Left ventricle myocardium superior (tissue), 1 donor: ENCODE data around the gene CCDC102A. TPM values are rescaled to one million over a fixed set of nuclear protein-coding genes. Genes with fewer than 3 reads are reported as not detected.

Experiments used
- ATAC-seq: fragments of 200-7000 bp; cut with Tn5 transposase; one replicate; pipeline ENCODE4 v1.9.1; 2020; ENCODE audit warnings: mild to moderate bottlenecking, moderate library complexity
- DNase-seq: peaks from one replicate; pipeline ENCODE4 v3.0.0-alpha.2; 2020
- intact Hi-C: fragments of 100-400 bp; cut with micrococcal nuclease; formaldehyde crosslinking; loops from one replicate; pipeline ENCODE4 v1.11.0; 2022
- total RNA-seq: library from RNA; stranded (reverse); fragmentation: NEBNext Ultra II Directional; extraction: Animal tissue kit (Norgen Biotek cat#: 25700); gene quantifications from one replicate; pipeline ENCODE4 v1.2.1, GENCODE V29; 2021
- donor health status: DM: no; HTN: yes; CAD: no; lungs with severe emphysema.

Gene CCDC102A
- total RNA-seq, 1 donor from 2014 or later = 13.2 TPM

GRCh38 chr16:57486858-57487834 is 49.2 kb downstream of the CCDC102A start:
- intact Hi-C loops = no loop called here
- ATAC-seq (no peak), DNase-seq (no peak)

- intact Hi-C loops = no loop called here
- peak; percentile 91 for DNase-seq
These were observed 50.2 kb downstream of the CCDC102A start, which contains the start of gene DOK4 for GRCh38 chr16:57485916-57486857. Gene DOK4 (minus strand): TSS chr16:57486493. CDS start chr16:57479507, 6,986 bp downstream.

GRCh38 chr16:57485091-57485915 is 51.1 kb downstream of the CCDC102A start:
- DNase-seq = no peak
- intact Hi-C loops = no loop called here
- no peak for ATAC-seq

More at GRCh38 chr16:57485916-57486857, 50.2 kb downstream of the CCDC102A start, which contains the start of gene DOK4:
- peak; percentile 97 for ATAC-seq

- DNase-seq (no peak), ATAC-seq (no peak)
- intact Hi-C loops = no loop called here
These were observed 51.8 kb downstream of the CCDC102A start for GRCh38 chr16:57484515-57485005.

- DNase-seq (no peak), ATAC-seq (no peak)
- intact Hi-C loops = no loop called here
These were observed 52.5 kb downstream of the CCDC102A start for GRCh38 chr16:57483725-57484514.

- intact Hi-C loops = no loop called here
- DNase-seq (no peak), ATAC-seq (no peak)
These were observed 53.4 kb downstream of the CCDC102A start for GRCh38 chr16:57482845-57483545.

GRCh38 chr16:57481421-57481820 is 55.0 kb downstream of the CCDC102A start:
- no peak for DNase-seq

GRCh38 chr16:57480754-57481230 is 55.6 kb downstream of the CCDC102A start:
- no peak for DNase-seq
- no peak for ATAC-seq
- intact Hi-C loops = no loop called here

More at GRCh38 chr16:57481421-57481820, 55.0 kb downstream of the CCDC102A start:
- no peak for ATAC-seq
- intact Hi-C loops = no loop called here

GRCh38 chr16:57479976-57480753 is 56.2 kb downstream of the CCDC102A start:
- intact Hi-C loops = no loop called here
- DNase-seq (peak; percentile 77), ATAC-seq (peak; percentile 79)

GRCh38 chr16:57479205-57479975 is 57.0 kb downstream of the CCDC102A start:
- intact Hi-C loops = no loop called here
- DNase-seq (peak; percentile 65), ATAC-seq (peak; percentile 76)

GRCh38 chr16:57478396-57479204 is 57.8 kb downstream of the CCDC102A start:
- ATAC-seq (no peak), DNase-seq (no peak)
- intact Hi-C loops = no loop called here

- ATAC-seq (no peak), DNase-seq (no peak)
- intact Hi-C loops = no loop called here
These were observed 58.7 kb downstream of the CCDC102A start for GRCh38 chr16:57477531-57478202.

- intact Hi-C loops = no loop called here
- DNase-seq = no peak
These were observed 59.6 kb downstream of the CCDC102A start for GRCh38 chr16:57476546-57477410.

More at GRCh38 chr16:57476546-57477410, 59.6 kb downstream of the CCDC102A start:
- no peak for ATAC-seq
